ENCODE data around the gene NDUFAB1. TPM values are rescaled to one million over a fixed set of nuclear protein-coding genes. Genes with fewer than 3 reads are reported as not detected.
A peak's percentile ranks its signal among the peaks of the same experiment; 100 is the strongest.
"Not testable (repeated sequence)": the region's sequence is repeated elsewhere in the genome, so short reads cannot be mapped to it uniquely, and the experiment has no call there.

The NDUFAB1 gene
- 117 TPM for polyA plus RNA-seq
- long read RNA-seq, donor 1, transcript NDUFAB1-201 (5 exons, 717 nt), result major isoform, 49 of 51 reads
- long read RNA-seq, donor 1, partial matches to known transcripts, result 0 of 51 reads
- long read RNA-seq, donor 1, other reads (novel, unspliced or antisense), result 0 of 51 reads
- long read RNA-seq, donor 2, transcript NDUFAB1-201 (5 exons, 717 nt), result major isoform, 124 of 160 reads
- long read RNA-seq, donor 2, partial matches to known transcripts, result 32 of 160 reads
- long read RNA-seq, donor 2, other reads (novel, unspliced or antisense), result 0 of 160 reads
- long read RNA-seq, donor 3, result 0 reads
- long read RNA-seq, donor 4, transcript NDUFAB1-201 (5 exons, 717 nt), result major isoform, 14 of 14 reads
- long read RNA-seq, donor 4, partial matches to known transcripts, result 0 of 14 reads
- long read RNA-seq, donor 4, other reads (novel, unspliced or antisense), result 0 of 14 reads
- long read RNA-seq, donor 5, transcript NDUFAB1-201 (5 exons, 717 nt), result major isoform, 56 of 64 reads
- long read RNA-seq, donor 5, partial matches to known transcripts, result 7 of 64 reads
- long read RNA-seq, donor 5, other reads (novel, unspliced or antisense), result 0 of 64 reads
- long read RNA-seq, donor 6, transcript NDUFAB1-201 (5 exons, 717 nt), result major isoform, 104 of 119 reads
- long read RNA-seq, donor 6, partial matches to known transcripts, result 14 of 119 reads
- long read RNA-seq, donor 6, other reads (novel, unspliced or antisense), result 0 of 119 reads
- long read RNA-seq, donor 7, transcript NDUFAB1-201 (5 exons, 717 nt), result major isoform, 46 of 52 reads
- long read RNA-seq, donor 7, partial matches to known transcripts, result 5 of 52 reads
- long read RNA-seq, donor 7, other reads (novel, unspliced or antisense), result 0 of 52 reads
- long read RNA-seq, donor 8, transcript NDUFAB1-201 (5 exons, 717 nt), result major isoform, 128 of 154 reads
- long read RNA-seq, donor 8, partial matches to known transcripts, result 24 of 154 reads
- long read RNA-seq, donor 8, other reads (novel, unspliced or antisense), result 0 of 154 reads
- long read RNA-seq, donor 9, transcript NDUFAB1-201 (5 exons, 717 nt), result major isoform, 114 of 129 reads
- long read RNA-seq, donor 9, partial matches to known transcripts, result 14 of 129 reads
- long read RNA-seq, donor 9, other reads (novel, unspliced or antisense), result 0 of 129 reads
- long read RNA-seq, donor 10, transcript NDUFAB1-201 (5 exons, 717 nt), result major isoform, 97 of 108 reads
- long read RNA-seq, donor 10, partial matches to known transcripts, result 11 of 108 reads
- long read RNA-seq, donor 10, other reads (novel, unspliced or antisense), result 0 of 108 reads
- long read RNA-seq, donor 11, transcript NDUFAB1-201 (5 exons, 717 nt), result major isoform, 76 of 86 reads
- long read RNA-seq, donor 11, partial matches to known transcripts, result 8 of 86 reads
- long read RNA-seq, donor 11, other reads (novel, unspliced or antisense), result 0 of 86 reads

DNA sequence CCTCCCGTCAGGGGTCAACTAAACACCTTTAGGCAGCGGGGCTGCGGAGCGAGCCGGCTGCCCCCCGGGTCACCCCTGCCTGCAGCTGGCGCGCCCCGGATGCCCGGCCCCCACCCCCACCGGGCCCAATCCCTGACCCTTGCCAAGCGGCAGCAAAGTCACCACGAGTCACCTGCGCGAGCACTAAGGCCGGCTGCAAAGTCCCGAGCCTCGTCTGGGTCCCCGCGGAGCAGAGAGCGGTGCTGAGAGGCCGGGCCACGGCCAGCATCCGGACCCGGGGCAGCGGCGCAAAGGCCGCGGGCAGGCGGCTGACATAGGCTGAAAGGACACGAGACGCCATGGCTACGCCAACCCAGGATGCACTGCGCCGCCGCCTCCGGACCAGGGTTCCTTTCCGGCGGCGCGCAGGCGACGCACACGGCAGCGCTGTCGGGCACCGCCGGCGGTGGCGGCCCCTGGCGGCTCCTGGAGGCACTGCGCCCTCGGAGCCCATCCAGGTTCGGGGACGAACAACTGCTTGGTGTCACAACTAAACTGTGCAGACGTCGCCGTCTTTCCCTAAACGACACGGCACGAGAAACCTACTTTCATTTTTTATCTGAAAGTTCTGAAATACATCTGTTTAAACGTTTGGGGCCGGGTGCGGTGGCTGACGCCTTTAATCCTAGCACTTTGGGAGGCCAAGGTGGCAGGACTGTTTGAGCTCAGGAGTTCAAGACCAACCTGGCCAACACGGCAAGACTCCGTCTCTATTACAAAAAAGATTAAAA lies at the start of gene NDUFAB1:
Gene NDUFAB1, minus strand, starts transcription at position 366 of the 770 bp plus-strand sequence. Its CDS starts 26 bp downstream, at position 340.
- peak; percentile 89 to 94 for DNase-seq
- Histone ChIP-seq H3K27me3 (ENCODE audit: control insufficient read depth, insufficient read depth, low read length) (no peaks in the 10 kb centered on the region), H3K36me3 (ENCODE audit: control insufficient read depth, insufficient read depth, low read length) (peaks cover 27% of the 10 kb centered on the region), H3K9me3 (ENCODE audit: control insufficient read depth, low read depth, low read length) (no peaks in the 10 kb centered on the region), H3K4me3 (ENCODE audit: low read length) (peak within 1 kb of the TSS; percentile 93), H3K4me1 (ENCODE audit: control insufficient read depth, insufficient read depth, low read length) (no peaks in the 10 kb centered on the region), H3K27ac (ENCODE audit: low read length) (peak within 1 kb of the TSS; percentile 42)
- WGBS (ENCODE audit: insufficient coverage, low lambda C conversion rate), result 80% methylated on average over 1 of the region's 67 CpGs

DNA sequence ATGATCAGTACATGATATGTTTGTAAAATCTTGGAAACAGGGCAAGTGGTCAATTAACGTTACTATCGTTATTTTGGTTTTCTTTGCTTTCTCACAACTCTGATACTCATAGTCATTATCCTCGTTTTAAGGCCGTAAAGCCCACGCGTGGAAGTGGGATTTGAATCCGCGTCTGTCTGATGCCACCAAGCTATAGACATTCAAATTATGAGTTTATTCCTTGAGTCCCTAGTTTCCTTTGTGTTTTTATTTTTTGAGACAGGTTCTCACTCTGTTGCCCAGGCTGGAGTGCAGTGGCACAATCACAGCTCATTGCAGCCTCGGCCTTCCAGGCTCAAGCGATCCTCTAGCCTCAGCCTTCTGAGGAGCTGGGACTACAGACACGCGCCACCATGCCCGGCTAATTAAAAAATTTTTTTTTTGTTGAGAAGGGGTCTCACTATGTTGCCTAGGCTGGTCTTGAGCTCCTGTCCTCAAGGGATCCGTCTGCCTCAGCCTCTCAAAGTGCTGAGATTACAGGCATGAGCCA lies 46.2 kb upstream of the NDUFAB1 start:
- 62% methylated on average over 8 of the region's 14 CpGs for WGBS (ENCODE audit: insufficient coverage, low lambda C conversion rate)
- no peak for DNase-seq

GRCh38 chr16:23640931-23641765 lies 45.0 kb upstream of the NDUFAB1 start, which contains the start of the genes DCTN5 and PALB2:
Gene DCTN5, plus strand, starts transcription at chr16:23641466. Its CDS starts 77 bp downstream, at chr16:23641543.
Gene PALB2, minus strand, starts transcription at chr16:23641310. Its CDS starts 153 bp downstream, at chr16:23641157.
- no peaks in the 10 kb centered on the region for H3K9me3 ChIP-seq (ENCODE audit: control insufficient read depth, low read depth, low read length)
- H3K4me1 ChIP-seq (ENCODE audit: control insufficient read depth, insufficient read depth, low read length), result peaks cover 8% of the 10 kb centered on the region
- H3K36me3 ChIP-seq (ENCODE audit: control insufficient read depth, insufficient read depth, low read length), result peaks cover 22% of the 10 kb centered on the region
- H3K27ac ChIP-seq (ENCODE audit: low read length), result peak within 1 kb of the TSS; percentile 88
- peak; percentile 93 to 95 for DNase-seq
- peak within 1 kb of the TSS; percentile 97 for H3K4me3 ChIP-seq (ENCODE audit: low read length)
- H3K27me3 ChIP-seq (ENCODE audit: control insufficient read depth, insufficient read depth, low read length), result no peaks in the 10 kb centered on the region
- no CpG with 5 or more reads among the region's 64 CpGs for WGBS (ENCODE audit: insufficient coverage, low lambda C conversion rate)

More for the DNA sequence above, 46.2 kb upstream of the NDUFAB1 start:
- peaks cover 8% of the 10 kb centered on the region for H3K4me1 ChIP-seq (ENCODE audit: control insufficient read depth, insufficient read depth, low read length)
- peak overlapping the region; percentile 97 for H3K4me3 ChIP-seq (ENCODE audit: low read length)
- peaks cover 25% of the 10 kb centered on the region for H3K36me3 ChIP-seq (ENCODE audit: control insufficient read depth, insufficient read depth, low read length)
- H3K9me3 ChIP-seq (ENCODE audit: control insufficient read depth, low read depth, low read length), result no peaks in the 10 kb centered on the region
- no peak overlapping the region for H3K27ac ChIP-seq (ENCODE audit: low read length)
- no peaks in the 10 kb centered on the region for H3K27me3 ChIP-seq (ENCODE audit: control insufficient read depth, insufficient read depth, low read length)

GRCh38 chr16:23640615-23640930 lies 44.5 kb upstream of the NDUFAB1 start:
- Histone ChIP-seq H3K4me1 (ENCODE audit: control insufficient read depth, insufficient read depth, low read length) (peaks cover 8% of the 10 kb centered on the region), H3K27me3 (ENCODE audit: control insufficient read depth, insufficient read depth, low read length) (no peaks in the 10 kb centered on the region), H3K4me3 (ENCODE audit: low read length) (peak overlapping the region; percentile 97), H3K27ac (ENCODE audit: low read length) (peak overlapping the region; percentile 88), H3K9me3 (ENCODE audit: control insufficient read depth, low read depth, low read length) (no peaks in the 10 kb centered on the region), H3K36me3 (ENCODE audit: control insufficient read depth, insufficient read depth, low read length) (peaks cover 22% of the 10 kb centered on the region)
- DNase-seq, result no peak
- 0% methylated on average over 1 of the region's 8 CpGs for WGBS (ENCODE audit: insufficient coverage, low lambda C conversion rate)

DNA sequence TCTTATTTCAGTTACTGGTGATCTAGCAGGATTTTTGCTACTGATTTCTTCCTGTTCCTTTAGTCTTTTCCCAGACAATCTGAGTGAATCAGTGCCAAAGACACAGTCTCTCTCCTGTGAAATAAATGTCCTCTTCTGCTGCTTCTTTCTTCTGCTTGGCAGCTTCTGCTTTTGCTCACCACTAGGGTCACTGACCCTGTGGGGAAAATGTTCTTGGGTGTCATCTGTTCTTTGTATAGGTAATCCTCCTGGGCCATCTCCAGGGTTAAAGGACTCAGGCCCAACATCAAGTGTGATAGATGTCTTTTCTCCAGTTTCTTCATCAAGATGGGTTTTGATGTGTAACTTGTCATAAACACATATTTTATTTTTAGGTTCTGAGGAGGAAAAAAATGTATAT lies 39.8 kb upstream of the NDUFAB1 start:
- H3K27ac ChIP-seq (ENCODE audit: low read length), result no peak overlapping the region
- H3K9me3 ChIP-seq (ENCODE audit: control insufficient read depth, low read depth, low read length), result no peaks in the 10 kb centered on the region
- peaks cover 29% of the 10 kb centered on the region for H3K36me3 ChIP-seq (ENCODE audit: control insufficient read depth, insufficient read depth, low read length)
- H3K4me1 ChIP-seq (ENCODE audit: control insufficient read depth, insufficient read depth, low read length), result peaks cover 3% of the 10 kb centered on the region
- H3K4me3 ChIP-seq (ENCODE audit: low read length), result no peak overlapping the region
- no peak for DNase-seq
- no peaks in the 10 kb centered on the region for H3K27me3 ChIP-seq (ENCODE audit: control insufficient read depth, insufficient read depth, low read length)

DNA sequence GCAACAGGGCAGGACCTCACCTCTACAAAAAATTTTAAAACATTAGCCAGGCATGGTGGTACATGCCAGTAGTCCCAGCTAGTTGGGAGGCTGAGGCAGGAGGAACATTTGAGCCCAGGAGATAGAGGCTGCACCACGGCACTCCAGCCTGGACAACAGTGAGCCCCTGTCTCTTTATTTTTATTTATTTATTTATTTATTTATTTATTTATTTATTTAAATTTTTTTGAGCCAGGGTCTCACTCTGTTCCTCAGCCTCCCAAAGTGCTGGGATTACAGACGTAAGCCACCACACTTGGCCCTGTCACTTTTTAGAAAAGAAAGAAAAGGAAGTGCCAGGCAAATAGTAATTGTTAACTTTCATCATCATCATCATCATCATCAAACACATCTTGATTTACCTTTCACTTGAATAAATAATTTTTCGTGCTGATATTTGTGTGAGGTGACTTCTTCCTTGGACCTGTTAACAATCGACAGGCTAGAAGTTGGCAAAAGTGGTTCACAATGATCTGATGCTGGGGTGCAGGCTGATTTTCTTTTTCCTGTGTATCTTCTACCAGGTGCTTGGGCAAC lies 38.4 kb upstream of the NDUFAB1 start:
- no peak overlapping the region for H3K27ac ChIP-seq (ENCODE audit: low read length)
- no peaks in the 10 kb centered on the region for H3K9me3 ChIP-seq (ENCODE audit: control insufficient read depth, low read depth, low read length)
- DNase-seq, result no peak
- H3K27me3 ChIP-seq (ENCODE audit: control insufficient read depth, insufficient read depth, low read length), result no peaks in the 10 kb centered on the region
- H3K36me3 ChIP-seq (ENCODE audit: control insufficient read depth, insufficient read depth, low read length), result peaks cover 35% of the 10 kb centered on the region
- H3K4me1 ChIP-seq (ENCODE audit: control insufficient read depth, insufficient read depth, low read length), result no peaks in the 10 kb centered on the region
- no peak overlapping the region for H3K4me3 ChIP-seq (ENCODE audit: low read length)
- WGBS (ENCODE audit: insufficient coverage, low lambda C conversion rate), result no CpG with 5 or more reads among the region's 4 CpGs

DNA sequence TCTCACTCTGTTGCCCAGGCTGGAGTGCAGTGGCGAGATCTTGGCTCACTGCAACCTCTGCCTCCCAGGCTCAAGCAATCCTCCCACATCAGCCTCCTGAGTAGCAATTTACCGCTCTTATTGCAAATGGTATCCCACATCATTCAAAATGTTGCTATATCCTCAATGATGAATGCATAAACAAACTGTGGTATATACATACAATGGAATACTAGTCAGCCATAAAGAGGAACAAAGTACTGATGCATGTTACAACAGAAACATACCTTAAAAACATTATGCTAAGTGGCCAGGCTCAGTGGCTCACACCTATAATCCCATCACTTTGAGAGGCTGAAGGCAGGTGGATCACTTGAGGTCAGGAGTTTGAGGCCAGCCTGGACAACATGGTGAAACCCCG lies 35.8 kb upstream of the NDUFAB1 start:
- not testable (repeated sequence) for H3K9me3 ChIP-seq (ENCODE audit: control insufficient read depth, low read depth, low read length); H3K4me1 ChIP-seq (ENCODE audit: control insufficient read depth, insufficient read depth, low read length); H3K27me3 ChIP-seq (ENCODE audit: control insufficient read depth, insufficient read depth, low read length); DNase-seq; H3K4me3 ChIP-seq (ENCODE audit: low read length); H3K27ac ChIP-seq (ENCODE audit: low read length)
- no CpG with 5 or more reads among the region's 3 CpGs for WGBS (ENCODE audit: insufficient coverage, low lambda C conversion rate)
- peaks cover 47% of the 10 kb centered on the region for H3K36me3 ChIP-seq (ENCODE audit: control insufficient read depth, insufficient read depth, low read length)

DNA sequence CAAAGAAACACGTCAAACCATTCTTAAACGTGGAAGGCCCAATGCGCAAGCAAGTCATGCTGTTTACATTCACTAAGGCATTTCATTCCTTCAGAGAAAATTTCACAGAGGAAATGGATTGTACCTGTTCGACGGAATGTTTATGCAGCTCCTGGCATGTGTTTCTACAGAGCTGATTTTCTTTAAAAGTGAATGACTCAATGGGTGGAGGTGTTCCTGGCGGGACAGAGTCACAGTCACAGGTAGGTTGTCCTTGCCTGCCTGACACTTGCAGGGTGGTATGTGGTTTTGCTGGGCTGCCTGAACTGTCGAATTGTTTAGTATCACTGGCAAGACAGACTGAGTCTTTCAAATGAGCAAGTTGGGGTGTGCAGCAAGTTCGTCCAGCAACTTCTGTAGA lies 33.4 kb upstream of the NDUFAB1 start:
- Histone ChIP-seq H3K27ac (ENCODE audit: low read length) (no peak overlapping the region), H3K4me3 (ENCODE audit: low read length) (no peak overlapping the region), H3K27me3 (ENCODE audit: control insufficient read depth, insufficient read depth, low read length) (no peaks in the 10 kb centered on the region), H3K4me1 (ENCODE audit: control insufficient read depth, insufficient read depth, low read length) (no peaks in the 10 kb centered on the region), H3K36me3 (ENCODE audit: control insufficient read depth, insufficient read depth, low read length) (peaks cover 49% of the 10 kb centered on the region), H3K9me3 (ENCODE audit: control insufficient read depth, low read depth, low read length) (no peaks in the 10 kb centered on the region)
- 87% methylated on average over 2 of the region's 8 CpGs for whole genome bisulfite sequencing (ENCODE audit: insufficient coverage, low lambda C conversion rate)
- DNase-seq, result no peak

Measured in large intestine (tissue), 12 donors.